Cerebellar nuclear complex (tissue), 1 donor: Measurements from ENCODE around the gene INHA.

Source experiments
- DNase-seq, 2 experiments: peaks; one replicate each; lab custom pipeline; 2025; lab: John Stamatoyannopoulos, UW

The INHA gene

GRCh38 chr2:219559156-219559915, 12.8 kb upstream of the INHA start:
- no peak for DNase-seq

DNA sequence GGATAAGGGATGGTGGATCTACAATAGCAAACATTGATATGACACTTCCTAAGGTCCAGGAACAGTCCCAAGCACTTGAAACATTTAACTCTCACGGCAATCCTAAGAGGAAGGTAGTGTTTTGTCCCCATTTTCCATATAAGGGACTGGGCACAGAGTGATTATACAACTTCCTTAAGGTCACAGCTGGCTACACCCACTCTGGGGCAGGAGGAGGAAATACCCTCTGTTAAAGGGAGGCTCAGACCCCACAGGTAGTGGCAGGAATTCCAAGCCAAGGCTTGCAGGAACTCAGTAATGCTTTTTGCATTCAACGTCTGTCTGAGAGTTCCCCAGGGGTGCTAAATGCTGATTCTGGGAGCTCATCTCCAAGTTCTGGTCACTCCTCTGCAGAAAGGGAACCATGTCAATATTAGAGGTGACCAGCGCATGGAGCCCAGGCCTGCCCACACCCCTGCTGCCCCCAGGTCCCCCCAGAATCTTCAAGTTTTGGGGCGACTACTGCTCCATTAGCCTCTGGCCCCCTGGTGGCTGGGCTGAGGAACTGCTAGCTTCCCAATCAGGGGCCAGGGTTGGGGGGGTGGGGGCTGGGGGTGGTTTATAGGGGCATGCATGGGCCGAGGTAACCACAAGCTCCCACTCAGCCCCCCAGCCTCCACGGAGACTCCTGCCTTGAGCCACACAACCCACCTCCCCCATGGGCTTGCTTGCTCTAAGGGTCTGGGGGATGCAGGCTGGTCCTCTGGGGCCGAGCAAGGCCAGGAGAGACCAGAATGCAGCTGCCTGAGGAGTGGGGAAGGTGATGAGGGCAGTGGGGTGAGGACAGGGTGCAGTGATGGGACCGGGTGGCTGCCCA, 11.8 kb upstream of the INHA start:
- no peak for DNase-seq

- DNase-seq = no peak
These were observed 11.3 kb upstream of the INHA start for GRCh38 chr2:219560893-219561178.

DNA sequence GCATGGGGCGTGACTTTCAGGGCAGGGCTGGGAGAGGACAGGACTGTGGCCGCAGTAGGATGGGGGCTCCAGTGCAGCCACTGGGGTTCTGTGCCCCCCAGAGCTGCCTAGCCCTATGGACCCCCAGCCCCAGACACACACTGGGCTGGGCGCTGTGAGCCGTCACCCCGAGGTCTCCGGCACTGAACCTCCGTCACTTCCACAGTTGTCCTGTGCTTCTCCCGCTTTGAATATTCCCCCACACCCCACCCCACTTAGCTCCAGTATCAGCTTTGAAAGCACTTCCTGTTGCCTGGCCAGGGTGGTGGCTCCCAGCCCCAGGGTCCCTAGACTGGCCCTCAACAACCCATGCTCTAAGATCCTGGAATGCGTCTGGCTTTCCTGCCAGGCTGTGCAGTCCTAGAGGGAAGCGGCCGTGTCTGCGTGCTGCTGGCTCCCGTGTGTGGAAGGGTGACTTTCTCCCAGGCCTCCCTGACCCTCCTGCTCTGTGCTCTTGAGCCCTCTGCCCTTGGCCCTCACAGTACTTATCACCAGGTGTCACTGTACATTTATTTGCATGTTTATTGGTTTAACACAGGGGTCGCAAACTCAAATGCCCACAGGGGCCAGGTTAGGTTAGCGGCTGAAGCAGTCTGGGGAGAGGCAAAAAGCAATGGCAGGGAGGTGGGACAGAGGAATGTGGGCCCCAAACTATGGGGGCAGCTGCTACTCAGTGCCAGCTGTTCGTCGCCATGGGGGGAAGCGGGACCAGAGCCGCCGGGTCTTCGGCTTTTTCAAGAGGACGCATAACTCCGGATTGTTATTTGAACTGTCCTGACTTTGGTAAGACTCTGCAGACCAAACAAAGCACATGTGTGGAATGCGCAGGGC, 10.7 kb upstream of the INHA start:
- DNase-seq = no peak

GRCh38 chr2:219562049-219563020, 9.8 kb upstream of the INHA start:
- no peak for DNase-seq

GRCh38 chr2:219563271-219563928, 8.7 kb upstream of the INHA start:
- no peak for DNase-seq

- DNase-seq = no peak
These were observed 6.7 kb upstream of the INHA start for GRCh38 chr2:219565130-219566080.

DNA sequence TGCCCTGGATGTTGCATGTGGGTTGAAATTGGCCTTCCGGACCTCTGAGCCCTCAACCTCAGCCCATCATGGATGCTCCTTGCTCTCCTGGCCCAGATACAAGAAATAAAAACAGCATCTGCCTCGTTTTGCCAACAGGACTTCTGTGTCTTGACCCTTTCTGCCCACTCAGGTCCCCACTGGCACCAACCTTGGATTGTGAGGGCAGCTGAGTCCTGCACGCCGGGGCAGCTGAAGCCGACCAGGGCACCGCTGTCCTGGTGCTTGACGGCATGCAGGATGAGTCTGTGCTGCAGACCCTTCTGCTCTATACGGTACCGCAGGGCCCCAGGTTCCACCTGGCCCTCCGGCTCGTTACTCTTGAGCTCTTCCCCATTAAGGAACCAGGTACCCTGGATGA, 5.5 kb upstream of the INHA start:
- no peak for DNase-seq

DNA sequence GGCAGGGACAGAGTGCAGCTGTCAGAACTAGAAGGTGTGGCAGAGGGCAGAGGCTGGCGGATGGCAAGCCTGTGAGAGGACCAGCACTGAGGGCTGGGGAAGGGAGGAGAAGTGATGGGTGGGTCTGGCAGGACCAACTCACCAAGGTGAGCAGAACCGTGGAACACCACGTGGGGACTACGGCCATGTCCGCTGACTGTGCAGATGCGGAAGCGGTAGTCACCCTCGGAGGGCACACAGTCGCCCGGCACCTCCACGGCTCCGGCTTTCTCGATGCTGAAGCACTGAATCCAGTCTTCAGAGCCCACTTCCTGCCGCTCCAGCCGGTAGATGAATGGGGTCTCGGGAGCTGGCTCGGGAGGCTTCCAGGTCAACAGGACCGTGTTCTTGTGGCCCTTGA, 5.0 kb upstream of the INHA start:
- no peak for DNase-seq

- DNase-seq = no peak
These were observed 4.2 kb upstream of the INHA start for GRCh38 chr2:219567791-219568361.

- no peak for DNase-seq
These were observed 3.1 kb upstream of the INHA start for GRCh38 chr2:219569041-219569440.

DNA sequence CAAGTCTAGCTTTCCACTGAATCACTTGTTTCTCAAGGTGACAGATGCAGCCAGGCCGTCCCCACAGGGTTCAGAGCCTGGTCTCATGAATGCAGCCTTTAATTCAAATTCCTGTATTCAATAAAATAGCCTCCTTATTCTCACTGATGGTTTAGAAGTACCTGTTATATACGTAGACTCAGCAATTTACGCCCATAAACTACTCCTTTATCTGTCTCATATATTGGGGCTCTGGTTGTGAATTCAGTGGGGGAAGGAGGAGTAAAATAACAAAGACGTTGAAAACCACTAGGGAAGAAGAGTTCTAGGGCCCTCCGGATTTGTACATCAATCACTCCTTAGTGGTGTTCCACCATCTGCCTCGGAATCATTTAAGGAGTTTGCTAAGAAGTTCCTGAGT, 2.5 kb upstream of the INHA start:
- DNase-seq = no peak

GRCh38 chr2:219570194-219570923, 1.8 kb upstream of the INHA start:
- no peak for DNase-seq

GRCh38 chr2:219570924-219571310, 1.2 kb upstream of the INHA start:
- DNase-seq = no peak

DNA sequence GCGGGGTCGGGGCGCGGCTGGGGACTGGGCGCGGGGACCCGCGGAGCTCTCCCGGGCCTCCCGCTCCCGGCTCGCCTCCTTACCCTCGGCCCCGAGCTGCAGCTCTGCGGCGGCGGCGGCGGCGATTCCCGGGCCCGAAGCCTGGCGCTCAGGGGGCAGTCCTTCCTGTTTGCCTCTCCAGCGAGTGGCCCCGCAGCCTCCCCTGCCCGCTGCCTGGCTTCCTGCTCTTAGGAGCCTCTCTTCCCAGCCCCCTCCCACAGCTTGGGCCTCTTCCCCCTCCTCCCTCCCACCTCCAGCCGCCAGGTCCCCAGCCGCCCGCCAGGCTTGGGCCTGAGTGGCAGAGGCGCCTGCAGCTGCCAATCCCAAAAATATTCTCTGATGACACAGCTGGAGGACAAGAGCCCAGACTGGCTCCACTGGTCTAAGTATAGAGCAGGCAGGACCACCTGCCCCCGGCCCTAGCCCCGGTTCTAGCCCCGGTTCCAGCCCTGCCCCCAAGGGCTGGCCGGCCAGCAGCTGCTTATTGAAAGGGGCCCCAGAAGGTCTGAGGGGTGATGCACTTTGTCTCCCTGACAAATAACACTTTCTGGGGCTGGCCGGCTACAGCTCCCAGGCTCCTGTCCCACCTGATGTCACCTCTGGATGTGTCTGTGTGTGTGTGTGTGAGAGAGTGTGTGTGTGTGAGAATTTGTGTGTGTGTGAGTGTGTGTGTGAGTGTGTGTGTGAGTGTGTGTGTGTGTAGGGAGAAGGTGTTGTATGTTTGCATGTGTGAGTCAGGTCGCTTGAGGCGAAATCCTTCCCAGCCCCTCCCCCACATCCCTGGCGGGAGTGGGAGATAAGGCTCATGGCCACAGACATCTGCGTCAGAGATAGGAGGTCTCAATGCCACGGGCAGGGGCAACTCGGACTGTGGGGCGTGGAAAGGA, 536 bp upstream of the INHA start, which contains the start of gene OBSL1:
Gene OBSL1 (minus strand): TSS at position 229 of the 926 bp plus-strand sequence. CDS start 307 bp downstream, outside the sequence.
- no peak for DNase-seq

DNA sequence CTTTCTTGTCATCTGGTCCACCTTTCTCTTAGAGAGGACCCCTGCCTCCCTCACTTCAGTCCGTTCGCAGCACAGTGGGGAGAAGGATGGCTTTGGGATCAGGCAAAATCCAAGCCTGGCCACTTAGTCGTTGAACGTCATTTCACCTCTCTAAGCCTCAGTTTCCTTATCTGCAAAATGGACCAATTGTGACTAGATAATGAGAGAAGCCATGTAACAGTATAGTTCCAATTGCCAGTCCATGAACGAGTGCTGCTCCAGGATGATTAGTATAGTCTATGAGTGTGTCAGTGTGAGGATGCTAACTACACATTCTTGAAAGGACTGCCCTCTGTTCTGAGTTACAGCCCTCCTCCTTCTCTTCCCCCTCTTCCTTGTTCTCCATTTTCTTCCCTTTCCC, 1.1 kb downstream of the INHA start:
- DNase-seq = no peak
